ENCODE data around the gene PRPF6.

DNA sequence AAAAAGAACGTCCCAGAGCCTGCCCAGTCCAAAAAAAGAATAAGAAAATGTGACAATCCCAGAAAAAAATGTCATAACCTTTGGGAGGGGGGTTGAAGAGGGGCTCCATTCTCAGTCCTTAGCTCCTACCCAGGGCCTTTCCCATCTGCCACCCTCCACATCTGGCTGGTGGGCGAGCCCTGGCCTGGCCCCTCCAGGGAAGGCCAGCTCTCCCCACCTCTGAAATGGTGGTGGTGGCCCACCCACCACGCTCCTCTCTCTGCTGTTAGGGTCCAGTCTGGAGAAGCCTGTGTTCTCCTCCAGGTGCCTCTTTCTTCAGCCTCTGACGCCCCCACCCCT lies 98.0 kb downstream of the PRPF6 start:
- TF ChIP-seq CTCF (IDR thresholded peaks at IDR 0.05) = no peak
- TF ChIP-seq EP300 (IDR thresholded peaks at IDR 0.05) = no peak
- no peak for TF ChIP-seq POLR2A (IDR thresholded peaks at IDR 0.05)
- no peak for TF ChIP-seq POLR2AphosphoS5 (IDR thresholded peaks at IDR 0.05)

Measured in suprapubic skin (tissue), 4 donors.